Measurements from ENCODE around the gene KDM5B.
A peak's percentile ranks its signal among the peaks of the same experiment; 100 is the strongest.
"Not testable (repeated sequence)": the region's sequence is repeated elsewhere in the genome, so short reads cannot be mapped to it uniquely, and the experiment has no call there.

Gene KDM5B

DNA sequence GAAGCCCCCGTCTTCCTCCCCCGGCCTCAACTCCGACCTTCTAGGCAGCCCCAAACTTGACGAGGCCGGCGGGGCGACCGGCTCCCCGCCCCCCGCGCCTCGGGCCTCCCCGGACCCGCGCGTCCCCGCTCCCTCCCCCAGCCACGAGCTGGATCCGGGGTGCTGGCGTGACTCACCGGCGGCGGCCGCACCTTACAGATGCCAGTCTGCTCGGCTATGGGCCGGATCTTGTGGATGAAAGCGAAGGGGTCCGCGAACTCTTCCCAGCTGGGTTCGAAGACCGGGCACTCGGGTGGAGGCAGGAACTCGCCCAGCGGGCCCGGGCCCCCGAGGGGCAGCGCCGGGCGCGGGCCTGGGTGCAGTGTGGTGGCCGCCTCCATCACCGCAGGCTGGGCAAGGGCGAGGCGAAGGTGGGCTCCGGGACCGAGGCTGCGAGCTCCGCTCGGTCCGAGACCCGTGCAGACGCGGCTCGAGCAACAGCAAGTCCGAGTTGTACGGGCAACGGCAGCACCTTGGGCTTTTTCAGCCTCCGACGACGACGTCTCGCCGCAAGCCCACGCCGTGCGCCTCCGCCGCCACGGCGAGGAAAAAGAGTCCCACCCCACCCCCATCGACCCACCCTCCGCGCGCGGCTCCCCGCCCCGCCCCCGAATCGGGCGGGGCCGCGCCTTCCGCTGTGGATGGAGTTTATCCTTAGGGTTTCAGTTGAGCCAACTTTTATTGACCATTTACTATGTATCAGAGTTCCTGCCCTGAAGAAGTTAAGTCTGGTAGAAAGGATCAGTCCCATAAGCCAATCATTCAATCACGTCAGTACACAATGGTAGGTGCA lies at the start of gene KDM5B:
Gene KDM5B, minus strand, starts transcription at position 496 of the 832 bp plus-strand sequence. Its CDS starts 116 bp downstream, at position 380.
- peak; percentile 82 for DNase-seq (ENCODE audit: low read depth)

DNA sequence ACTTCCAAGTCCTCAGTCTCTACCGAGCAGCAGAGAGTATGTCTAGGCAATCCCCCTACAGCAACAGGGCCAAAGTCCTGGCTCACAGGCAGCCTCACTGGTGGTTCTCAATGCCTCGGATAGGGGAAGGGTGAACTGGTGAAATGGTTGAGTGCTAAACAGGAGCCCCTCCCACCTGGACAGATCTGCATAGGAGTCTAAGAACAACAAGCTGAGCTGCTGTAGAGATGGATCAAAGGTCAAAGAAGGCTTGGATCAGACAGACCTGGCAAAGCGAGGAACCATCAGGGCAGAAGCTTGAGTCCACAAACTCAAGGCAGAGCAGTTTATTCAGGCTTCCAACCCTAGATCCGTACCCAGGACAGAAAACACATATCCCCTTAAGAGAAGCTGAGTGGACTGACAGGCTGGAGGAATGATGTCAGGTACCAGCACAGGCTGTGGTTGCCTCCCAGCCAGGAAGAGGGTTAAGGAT lies 49.0 kb upstream of the KDM5B start:
- no peak for DNase-seq (ENCODE audit: low read depth)

DNA sequence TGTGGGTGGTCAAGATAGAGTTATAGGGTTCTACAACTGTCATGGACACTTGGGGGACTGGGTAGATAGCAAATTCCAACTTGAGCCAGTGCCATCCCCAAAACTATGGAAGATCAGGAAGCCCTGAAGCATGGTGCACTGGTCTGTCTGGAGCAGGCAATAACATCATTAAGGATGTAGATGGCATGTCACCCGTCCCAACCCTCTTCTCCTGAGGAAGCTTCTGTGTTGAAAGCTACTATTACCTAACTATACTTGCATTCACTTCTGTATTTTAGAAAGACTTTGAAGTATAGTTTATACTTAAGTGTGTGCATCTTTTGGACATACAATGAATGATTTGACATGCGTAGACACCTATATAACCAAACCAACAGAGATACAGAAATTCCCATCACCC lies 47.8 kb upstream of the KDM5B start:
- DNase-seq (ENCODE audit: low read depth), result no peak

DNA sequence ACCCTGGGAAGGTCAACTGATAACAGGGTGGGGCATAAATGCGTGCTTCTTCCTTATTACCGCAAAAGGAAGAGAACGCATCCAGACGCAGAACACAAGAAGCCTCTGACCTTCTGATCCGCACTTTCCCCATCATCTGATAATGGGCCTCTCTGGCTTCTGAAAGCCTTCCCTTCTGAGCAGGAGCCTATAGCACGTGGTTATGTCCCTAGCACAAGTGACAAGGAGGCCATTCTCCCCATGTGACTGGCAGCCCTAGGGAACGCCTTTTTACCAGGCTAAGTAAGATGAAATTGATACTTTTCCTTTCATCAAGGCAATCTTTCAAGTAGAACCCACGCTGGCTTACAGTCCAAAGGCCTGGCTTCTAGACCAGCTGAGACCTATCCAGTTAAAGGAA lies 46.6 kb upstream of the KDM5B start:
- DNase-seq (ENCODE audit: low read depth), result no peak

DNA sequence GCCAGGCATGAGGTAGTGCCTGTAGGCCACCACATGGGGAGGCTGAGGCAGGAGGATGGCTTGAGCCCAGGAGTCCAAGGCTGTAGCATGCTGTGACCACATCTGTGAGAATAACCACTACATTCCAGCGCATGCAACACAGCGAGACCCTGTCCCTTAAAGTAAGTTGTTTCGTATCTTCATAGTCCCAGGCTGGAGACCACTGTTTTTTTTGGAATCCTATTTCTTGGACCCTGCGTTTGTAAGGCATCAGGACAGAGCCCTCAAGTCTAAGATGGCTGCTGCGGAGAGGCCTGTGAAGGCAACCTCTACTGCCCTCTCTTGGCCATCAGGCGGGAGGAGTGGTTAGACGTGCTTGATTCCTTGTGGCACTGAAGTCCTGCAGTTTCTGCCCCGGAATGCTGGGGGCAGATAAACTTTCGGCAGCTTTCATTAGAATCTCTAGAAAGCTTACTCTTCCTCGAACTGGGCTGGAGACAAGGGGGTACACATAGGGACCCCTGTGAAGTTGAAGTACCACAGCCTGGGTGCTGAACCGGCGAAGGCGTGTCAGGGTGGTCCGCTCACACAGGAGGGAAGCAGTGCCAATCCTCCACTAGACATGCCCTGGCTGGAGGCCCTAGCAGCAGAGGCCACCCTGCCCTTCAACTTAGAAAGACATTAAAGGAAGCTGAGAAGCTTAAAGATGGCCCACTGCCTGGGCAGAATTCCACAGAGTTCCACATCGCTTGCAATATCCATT lies 44.1 kb upstream of the KDM5B start:
- DNase-seq (ENCODE audit: low read depth), result peak; percentile 76

DNA sequence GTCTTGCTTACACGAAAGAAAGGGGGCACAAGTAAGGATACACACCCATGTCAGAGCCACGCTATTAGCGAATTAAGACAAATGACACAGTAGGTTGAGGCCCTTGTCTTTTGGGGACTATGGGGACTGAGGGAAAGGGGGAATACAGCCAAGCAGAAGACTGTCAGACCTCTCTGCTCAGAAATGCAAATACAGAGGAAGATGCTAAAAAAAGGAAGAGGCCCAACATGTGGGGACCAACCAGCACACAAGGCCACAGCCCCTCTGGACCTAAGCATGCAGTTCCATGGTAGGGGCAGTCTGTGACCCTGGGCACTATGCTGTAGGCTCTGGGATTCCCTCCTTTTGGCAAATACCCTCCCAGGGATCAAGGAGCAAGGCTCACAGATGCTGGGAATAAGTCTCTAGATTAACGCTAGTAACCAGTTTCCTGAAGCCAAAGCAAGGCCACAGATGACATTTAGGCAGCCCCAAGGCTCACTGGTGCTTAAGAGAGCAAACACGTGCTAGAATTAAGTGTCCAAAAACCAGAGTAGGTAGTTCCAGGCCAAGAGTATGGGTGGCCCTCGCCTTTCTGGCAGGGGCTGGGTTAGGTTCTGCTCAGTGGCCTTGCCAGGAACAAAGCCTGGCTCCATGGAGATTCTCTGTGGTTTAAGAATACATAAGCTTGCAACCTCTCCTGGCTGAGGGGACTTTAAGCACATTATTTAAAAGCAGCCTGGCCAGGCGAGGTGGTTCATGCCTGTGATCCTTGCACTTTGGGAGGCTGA lies 42.6 kb upstream of the KDM5B start:
- no peak for DNase-seq (ENCODE audit: low read depth)

DNA sequence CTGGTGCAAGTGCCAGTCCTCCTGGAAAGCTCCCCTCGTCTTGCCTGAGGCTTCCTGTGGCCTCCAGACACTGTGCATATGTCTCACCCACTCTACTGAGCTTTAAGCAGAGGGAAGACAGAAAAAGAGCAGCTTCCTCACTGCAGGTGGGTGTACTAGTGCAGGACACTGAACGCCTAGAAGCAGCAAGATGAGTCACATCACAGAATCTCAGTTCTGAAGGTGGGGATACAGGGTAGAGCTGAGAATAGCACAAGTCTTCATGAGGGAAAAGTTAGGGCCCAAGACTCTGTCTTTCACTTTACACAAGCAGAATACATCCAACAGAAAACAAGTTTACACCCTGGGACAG lies 39.9 kb upstream of the KDM5B start:
- no peak for DNase-seq (ENCODE audit: low read depth)

DNA sequence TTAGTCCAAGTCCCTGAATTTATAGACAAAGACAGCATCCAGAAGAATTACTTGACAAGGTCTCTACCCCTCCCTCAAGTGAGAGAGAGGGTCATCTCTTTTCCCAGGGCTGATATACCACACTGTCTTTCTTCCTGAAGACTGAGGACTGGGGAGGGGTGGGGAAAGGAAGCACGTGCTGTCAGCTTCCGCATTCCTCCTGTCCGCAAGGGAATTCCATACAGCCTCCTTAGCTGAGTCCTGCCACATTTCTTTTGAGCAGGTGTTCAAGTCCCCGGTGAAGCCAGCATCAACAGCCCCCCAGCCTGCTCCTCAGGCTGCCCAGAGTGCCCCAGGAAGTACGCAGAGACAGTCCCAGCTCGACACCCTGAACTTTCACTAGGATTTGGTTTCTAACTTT lies 36.7 kb upstream of the KDM5B start:
- no peak for DNase-seq (ENCODE audit: low read depth)

DNA sequence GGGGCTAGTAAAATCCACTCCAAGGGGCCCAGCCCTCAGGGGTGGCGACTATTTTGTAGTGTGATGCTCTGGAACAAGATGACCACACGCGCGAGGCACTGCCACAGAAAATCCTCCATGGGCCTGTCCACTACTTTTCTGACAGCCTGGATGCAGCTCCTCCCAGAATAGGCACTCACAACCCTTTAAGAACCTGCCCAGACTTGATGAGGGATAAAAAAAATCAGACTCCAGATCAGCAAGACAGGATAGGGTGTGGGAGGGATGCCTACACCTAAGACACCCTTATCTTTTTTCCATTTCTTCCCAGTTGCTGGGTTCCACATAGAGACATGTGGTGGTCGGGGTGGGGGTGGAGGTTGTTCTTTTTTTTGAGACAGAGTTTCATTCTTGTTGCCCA lies 36.0 kb upstream of the KDM5B start:
- no peak for DNase-seq (ENCODE audit: low read depth)

DNA sequence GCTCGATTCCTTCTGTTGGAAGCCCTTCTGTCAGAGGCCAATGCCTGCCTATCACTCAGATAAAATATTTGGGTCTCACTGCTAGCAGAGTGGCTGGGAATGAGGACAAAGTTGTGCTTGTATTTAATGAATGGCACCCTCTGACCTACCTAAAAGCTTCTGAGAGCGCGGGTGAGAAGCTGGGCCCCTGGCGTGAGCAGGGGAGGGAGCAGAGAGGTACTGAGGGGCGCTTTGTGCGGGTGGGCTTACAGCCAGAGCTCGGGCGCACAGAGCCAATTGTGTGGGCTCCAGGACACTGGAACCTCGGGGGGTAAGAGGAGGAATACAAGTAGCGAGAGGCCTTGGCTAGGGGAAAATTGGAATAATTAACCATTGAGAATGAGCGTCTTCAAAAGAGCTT lies 34.9 kb upstream of the KDM5B start:
- no peak for DNase-seq (ENCODE audit: low read depth)

DNA sequence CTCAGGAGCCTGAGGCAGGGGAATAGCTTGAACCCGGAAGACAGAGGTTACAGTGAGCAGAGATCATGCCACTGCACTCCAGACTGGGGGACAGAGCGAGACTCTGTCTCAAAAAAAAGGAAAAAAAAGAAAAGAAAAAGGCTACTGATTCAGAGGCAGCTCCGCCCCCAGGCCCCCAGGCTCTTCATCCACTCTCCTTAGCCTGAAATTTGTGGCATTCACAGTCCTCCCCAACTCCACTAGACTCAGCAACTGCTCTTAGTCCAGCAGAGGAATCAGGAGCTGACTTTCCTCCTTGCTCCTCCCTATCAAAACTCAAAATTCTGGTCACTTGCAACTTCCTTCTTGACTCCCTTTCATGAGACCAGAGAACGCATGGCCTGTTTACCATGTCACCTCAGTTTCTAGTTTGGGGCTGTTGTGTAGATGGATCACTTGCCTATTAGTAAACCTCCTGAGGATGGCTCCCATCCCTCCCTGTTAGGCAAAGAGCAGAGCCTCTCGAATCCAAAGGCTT lies 29.6 kb upstream of the KDM5B start:
- DNase-seq (ENCODE audit: low read depth), result no peak

DNA sequence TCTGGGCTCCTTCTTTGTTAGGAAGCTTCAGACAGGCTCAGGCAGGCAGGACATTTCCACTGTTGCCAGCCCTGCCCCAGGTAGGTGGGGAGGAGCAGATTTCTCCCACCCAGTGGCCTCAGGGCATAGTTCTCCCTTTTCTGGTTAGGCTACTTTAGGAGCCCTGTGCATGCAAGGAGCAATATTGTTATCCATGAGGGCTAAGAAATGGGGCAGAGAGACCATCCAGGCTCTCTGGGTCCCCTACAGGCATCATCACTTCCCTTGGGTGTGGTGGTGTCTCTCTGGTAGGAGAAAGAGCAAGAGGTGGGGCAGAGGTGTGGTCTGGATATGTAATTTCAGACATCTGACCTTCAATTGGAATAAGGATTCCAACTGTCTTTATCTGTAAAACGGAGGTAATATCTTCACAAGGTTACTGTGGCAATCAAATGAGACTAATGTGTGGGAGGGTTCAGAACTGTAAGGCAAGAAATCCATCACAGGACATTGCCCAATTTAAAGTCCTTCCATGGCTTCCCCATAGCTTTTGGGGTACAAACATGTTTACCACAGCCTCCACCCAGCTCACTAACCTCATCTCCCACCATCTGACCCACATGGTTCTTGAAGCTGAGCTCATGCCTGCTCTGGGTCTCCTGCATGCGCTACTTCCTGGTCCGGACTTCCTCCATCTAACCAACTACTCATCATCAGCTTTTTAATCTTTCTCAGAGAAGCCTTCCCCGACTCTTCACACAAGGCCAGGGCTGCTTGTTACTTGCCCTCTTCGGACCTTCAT lies 28.6 kb upstream of the KDM5B start:
- DNase-seq (ENCODE audit: low read depth), result no peak

DNA sequence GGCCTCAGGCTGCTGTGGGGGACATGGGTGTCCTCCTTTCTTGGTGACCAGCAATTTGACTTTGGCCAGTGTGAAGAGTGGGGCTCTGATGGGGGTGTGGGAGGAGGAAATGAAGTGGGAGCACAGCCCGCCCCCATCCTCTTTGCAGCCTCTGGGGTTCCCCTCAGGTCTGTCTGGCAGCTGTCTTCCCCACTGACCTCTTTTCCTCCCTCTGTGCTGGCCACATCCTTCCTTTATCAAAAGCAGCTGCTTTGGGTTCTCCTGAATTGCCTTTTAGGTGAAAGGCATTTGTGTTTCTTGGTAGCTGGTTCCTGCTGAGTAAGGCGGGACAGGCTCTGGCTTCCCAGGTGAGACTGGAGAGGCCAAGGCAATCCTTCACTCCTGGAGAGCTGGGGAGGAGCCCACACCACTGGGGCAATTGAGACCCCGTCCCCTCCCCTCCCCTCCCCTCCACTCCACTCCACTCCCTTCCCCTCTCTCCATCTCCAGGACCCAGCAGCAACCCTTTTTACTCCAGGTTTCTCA lies 27.4 kb upstream of the KDM5B start:
- DNase-seq (ENCODE audit: low read depth), result no peak

DNA sequence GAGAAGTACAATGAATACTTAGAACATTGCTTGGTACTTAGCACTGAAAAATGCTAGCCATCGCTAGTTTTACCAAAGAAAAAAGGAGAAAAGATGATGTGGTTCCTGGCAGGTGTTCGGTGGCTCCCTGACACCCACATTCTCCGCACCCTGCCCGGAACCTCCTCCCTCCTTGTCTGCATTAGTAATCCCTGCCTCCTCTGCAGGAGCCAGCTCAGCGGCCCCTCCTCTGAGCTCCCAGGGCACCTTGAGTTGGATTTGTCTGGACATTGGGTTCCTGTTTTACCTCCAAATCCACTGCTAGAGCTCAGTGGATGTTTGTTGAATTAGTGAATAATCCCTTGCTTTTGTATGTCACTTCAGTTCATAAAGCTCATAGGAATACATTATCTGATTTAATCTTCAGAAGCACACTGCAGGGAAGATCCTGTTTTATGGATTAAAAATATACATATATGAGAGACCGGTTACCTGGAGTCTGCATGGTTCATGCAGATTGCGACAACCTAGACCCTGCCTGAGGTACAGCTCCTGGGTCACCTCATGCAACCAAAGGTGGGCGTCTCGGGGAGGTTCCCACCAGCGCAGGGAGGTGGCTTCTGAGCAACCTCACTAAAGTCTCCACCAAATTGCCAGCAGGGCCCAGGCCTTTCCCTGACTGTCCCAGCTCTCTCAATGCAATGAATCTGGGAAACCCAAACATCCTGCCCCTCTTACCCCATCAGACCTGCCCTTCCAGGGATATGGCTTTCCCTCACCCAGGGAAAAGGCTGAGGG lies 26.7 kb upstream of the KDM5B start:
- DNase-seq (ENCODE audit: low read depth), result no peak

DNA sequence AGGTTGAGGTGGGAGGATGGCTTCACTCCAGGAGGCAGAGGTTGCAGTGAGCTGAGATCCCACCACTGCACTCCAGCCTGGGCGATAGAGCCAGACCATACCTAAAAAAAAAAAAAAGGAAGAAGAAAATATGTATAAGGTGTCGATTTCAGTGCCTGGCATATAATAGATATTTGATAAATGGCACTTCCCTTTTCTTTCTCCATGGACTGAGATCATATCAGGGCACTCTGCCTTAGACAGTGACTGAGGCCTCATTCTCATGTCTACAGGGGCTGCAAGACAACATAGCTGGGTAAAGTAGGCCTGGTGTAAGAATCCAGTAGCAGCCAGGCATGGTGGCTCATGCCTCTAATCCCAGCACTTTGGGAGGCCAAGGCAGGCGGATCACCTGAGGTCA lies 23.7 kb upstream of the KDM5B start:
- no peak for DNase-seq (ENCODE audit: low read depth)

DNA sequence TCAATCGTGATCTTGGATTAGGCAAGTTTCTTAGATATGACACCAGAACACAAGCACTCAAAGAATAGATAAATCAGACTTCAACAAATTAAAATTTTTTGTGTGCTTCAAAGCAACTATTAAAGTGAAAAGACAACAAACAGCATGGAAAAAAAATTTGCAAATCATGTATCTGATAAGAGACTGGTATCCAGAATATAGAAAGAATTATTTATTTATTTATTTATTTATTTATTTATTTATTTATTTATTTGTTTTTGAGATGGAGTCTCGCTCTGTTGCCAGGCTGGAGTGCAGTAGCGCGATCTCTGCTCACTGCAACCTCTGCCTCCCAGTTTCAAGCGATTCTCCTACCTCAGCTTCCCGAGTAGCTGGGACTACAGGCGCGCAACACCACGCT lies 21.0 kb upstream of the KDM5B start:
- not testable (repeated sequence) for DNase-seq (ENCODE audit: low read depth)

DNA sequence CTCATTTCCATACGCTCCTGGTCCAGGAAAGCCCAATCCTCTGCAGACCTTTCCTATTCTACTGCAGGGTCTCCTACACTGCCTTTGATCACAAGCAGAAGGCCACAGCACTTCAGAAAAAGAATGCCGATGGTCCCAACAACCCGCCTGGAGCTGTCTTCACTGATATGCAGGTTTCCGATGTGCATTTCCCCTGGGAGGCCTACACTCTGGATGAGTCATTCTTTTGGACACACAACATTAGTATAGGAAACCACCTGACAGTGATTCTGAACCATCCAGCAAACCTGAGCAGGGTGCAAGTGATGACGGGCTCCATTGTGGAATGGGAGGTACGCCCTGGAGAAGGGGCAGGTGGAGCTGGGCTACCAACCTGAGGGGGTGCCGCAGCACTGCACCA lies 17.5 kb upstream of the KDM5B start:
- no peak for DNase-seq (ENCODE audit: low read depth)

DNA sequence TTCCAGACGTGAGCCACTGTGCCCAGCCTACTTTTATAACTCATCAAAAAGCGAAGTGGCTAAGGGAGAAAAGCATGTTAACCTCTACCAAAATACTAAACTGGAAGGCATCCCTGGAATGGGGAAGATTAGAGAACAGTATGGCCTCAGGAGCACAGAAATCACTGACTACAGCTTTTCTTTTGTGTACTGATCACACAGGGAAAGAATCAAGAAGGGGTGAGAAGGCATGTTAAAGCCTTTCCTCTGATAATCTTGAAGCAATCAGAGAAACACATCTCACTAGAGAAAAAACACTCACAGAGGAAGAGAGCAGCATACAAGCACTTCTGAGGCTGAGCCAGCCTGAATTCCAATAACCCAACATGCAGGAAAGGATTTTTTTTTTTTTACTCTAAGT lies 13.2 kb upstream of the KDM5B start:
- DNase-seq (ENCODE audit: low read depth), result peak; percentile 12

DNA sequence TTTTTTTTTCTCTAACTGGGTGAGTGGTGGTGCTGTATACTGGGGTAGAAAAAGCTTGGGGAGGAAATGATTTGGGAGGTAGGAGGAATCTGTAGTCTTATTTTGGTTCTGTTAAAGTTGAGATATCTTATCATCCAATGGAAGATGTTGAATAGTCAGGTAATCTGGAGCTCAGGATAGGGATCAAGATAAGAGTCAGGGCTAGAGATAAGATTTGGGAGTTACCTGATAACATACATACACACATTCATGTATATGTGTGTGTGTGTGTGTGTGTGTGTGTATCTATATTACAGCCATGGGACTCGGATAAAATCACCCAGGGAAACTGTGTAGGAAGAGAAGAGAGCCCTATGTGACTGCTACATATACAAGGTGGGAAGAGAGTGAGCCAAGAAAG lies 10.6 kb upstream of the KDM5B start:
- no peak for DNase-seq (ENCODE audit: low read depth)

DNA sequence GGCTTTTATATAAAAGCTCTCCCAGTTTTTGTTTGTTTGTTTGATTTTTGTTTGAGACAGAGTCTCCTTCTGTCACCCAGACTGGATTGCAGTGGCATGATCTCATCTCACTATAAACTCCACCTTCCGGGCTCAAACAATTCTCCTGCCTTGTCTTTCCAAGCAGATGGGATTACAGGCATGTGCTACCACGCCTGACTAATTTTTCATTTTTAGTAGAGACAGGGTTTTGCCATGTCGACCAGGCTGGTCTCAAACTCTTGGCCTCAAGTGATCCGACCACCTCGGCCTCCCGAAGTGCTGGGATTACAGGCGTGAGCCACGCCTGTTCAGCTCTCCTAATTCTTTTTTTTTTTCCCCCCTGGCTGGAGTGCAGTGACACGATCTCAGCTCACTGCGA lies 6.9 kb upstream of the KDM5B start:
- DNase-seq (ENCODE audit: low read depth), result no peak
